Psoas muscle (tissue), 8 donors: ENCODE measurements around the gene BTBD17. TPM values are rescaled to one million over a fixed set of nuclear protein-coding genes. Genes with fewer than 3 reads are reported as not detected.

Experiments used
- ATAC-seq, 4 donors: fragments of 200-7000 bp; cut with Tn5 transposase; one replicate each; pipeline ENCODE4 v1.9.1; 2020; ENCODE audit warnings: moderate library complexity in 3 of 4, mild to moderate bottlenecking in 2 of 4
- DNase-seq, 2 donors: peaks; one replicate each; pipeline ENCODE4 v3.0.0-alpha.2; 2020
- H3K27ac ChIP-seq: fragments of 200-600 bp; one replicate; pipeline ENCODE4 v1.8.0; 2022
- H3K27me3 ChIP-seq, 3 donors: fragments of 200-600 bp in 1 of 3; one replicate each; pipeline versions ENCODE4 v1.6.1 to v1.8.0; 2013 to 2022; ENCODE audit warnings: low read length in 2 of 3, mild to moderate bottlenecking in 2 of 3, moderate library complexity in 1 of 3; ENCODE audit not compliant: insufficient read depth in 3 of 3
- H3K36me3 ChIP-seq, 2 donors: fragments of 200-600 bp in 1 of 2; one replicate each; pipeline versions ENCODE4 v1.6.1 to v1.8.0; 2013 to 2022; ENCODE audit warnings: low read depth in 1 of 2, mild to moderate bottlenecking in 1 of 2, moderate library complexity in 1 of 2; ENCODE audit not compliant: insufficient read depth in 1 of 2
- H3K4me1 ChIP-seq: fragments of 200-600 bp; one replicate; pipeline ENCODE4 v1.8.0; 2022
- H3K4me3 ChIP-seq: fragments of 200-600 bp; one replicate; pipeline ENCODE4 v1.8.0; 2022; ENCODE audit warnings: mild to moderate bottlenecking
- H3K9me3 ChIP-seq: fragments of 200-600 bp; one replicate; pipeline ENCODE4 v1.8.0; 2022
- WGBS, 3 donors: extraction: QIAGEN DNeasy Blood & Tissue Kit; methylation state at CpG; one replicate each; pipeline versions ENCODE4 v1.1.6 to v1.1.7; 2013; 5-methylcytosine and 5-hydroxymethylcytosine counted together
- intact Hi-C, 2 donors: fragments of 100-400 bp; cut with DNase I; formaldehyde crosslinking; loops; one replicate each; pipeline versions ENCODE4 v1.11.0 to v1.14.2; 2022
- polyA plus RNA-seq, 3 donors: library from polyadenylated mRNA; stranded (reverse); fragments of 200-250 nt; gene quantifications; one replicate each; pipeline ENCODE4 v1.2.3, GENCODE V29; 2013
- total RNA-seq, 4 donors: library from RNA; stranded (reverse); fragmentation: NEBNext Ultra II Directional in 2 of 4; extraction: Animal tissue kit (Norgen Biotek cat#: 25700) in 2 of 4; gene quantifications; one replicate each; pipeline versions ENCODE4 v1.2.1 to v1.2.4, GENCODE V29; 2021 to 2023
- TF ChIP-seq, protein P1 (sequence below): fragments of 200-600 bp; IDR thresholded peaks from one replicate; pipeline ENCODE4 v1.8.0; 2022; ENCODE audit warnings: antibody characterized with exemption
- donor health status: healthy with polysubstance abuse.
- donor health status: DM: no; HTN: no; CAD: no; lungs with moderate emphysema.
- donor health status: Bipolar disorder and iron deficiency.
- donor health status: healthy.
- donor health status: DM: yes; HTN: yes; CAD: no.
- donor health status: DM: no; HTN: no; CAD: no.
- donor health status: DM: no; HTN: no; CAD: no.
- donor health status: DM: yes; HTN: yes; CAD: no.

BTBD17 gene
- total and polyA plus RNA-seq, 7 donors: not detected

- Histone ChIP-seq H3K9me3 (no peaks in the 10 kb centered on the region), H3K27me3 (no peaks in the 10 kb centered on the region), H3K36me3 (no peaks in the 10 kb centered on the region), H3K4me3 (no peak overlapping the region), H3K4me1 (no peaks in the 10 kb centered on the region), H3K27ac (no peak overlapping the region)
- intact Hi-C loops: no loop called here
- 94 to 95% (median 95%) methylated on average over 26 of the region's 26 CpGs for WGBS, 3 donors
- DNase-seq (no peak), ATAC-seq (no peak)
- TF ChIP-seq, protein P1, sequence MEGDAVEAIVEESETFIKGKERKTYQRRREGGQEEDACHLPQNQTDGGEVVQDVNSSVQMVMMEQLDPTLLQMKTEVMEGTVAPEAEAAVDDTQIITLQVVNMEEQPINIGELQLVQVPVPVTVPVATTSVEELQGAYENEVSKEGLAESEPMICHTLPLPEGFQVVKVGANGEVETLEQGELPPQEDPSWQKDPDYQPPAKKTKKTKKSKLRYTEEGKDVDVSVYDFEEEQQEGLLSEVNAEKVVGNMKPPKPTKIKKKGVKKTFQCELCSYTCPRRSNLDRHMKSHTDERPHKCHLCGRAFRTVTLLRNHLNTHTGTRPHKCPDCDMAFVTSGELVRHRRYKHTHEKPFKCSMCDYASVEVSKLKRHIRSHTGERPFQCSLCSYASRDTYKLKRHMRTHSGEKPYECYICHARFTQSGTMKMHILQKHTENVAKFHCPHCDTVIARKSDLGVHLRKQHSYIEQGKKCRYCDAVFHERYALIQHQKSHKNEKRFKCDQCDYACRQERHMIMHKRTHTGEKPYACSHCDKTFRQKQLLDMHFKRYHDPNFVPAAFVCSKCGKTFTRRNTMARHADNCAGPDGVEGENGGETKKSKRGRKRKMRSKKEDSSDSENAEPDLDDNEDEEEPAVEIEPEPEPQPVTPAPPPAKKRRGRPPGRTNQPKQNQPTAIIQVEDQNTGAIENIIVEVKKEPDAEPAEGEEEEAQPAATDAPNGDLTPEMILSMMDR: no peak
These were observed 10.0 kb upstream of the BTBD17 start for GRCh38 chr17:74371653-74372147.

- Histone ChIP-seq H3K9me3 (no peaks in the 10 kb centered on the region), H3K27ac (no peak overlapping the region), H3K4me1 (no peaks in the 10 kb centered on the region), H3K36me3 (no peaks in the 10 kb centered on the region), H3K4me3 (no peak overlapping the region), H3K27me3 (no peaks in the 10 kb centered on the region)
- TF ChIP-seq, protein P1: no peak
- ATAC-seq: no peak
- no peak for DNase-seq
- intact Hi-C loops: loop anchor here (2.0 to 10.0 kb wide), 5 partner anchors 122 to 232 kb away; partner anchors contain the start of gene TTYH2 (in 1 of the 2)
- WGBS, 3 donors: 93 to 94% (median 93%) methylated on average over 17 of the region's 17 CpGs
These were observed 8.2 kb upstream of the BTBD17 start for GRCh38 chr17:74369665-74370490.

GRCh38 chr17:74369221-74369620, 7.6 kb upstream of the BTBD17 start:
- DNase-seq: peak in 1 of 2 donors; percentile 61
- TF ChIP-seq, protein P1: no peak
- Histone ChIP-seq H3K27me3 (no peaks in the 10 kb centered on the region), H3K4me1 (no peaks in the 10 kb centered on the region), H3K36me3 (no peaks in the 10 kb centered on the region), H3K9me3 (no peaks in the 10 kb centered on the region), H3K4me3 (no peak overlapping the region), H3K27ac (no peak overlapping the region)
- ATAC-seq: no peak
- 64 to 71% (median 68%) methylated on average over 10 of the region's 10 CpGs for WGBS, 3 donors
- intact Hi-C loops: loop anchor here (2.0 to 10.0 kb wide), 5 partner anchors 123 to 233 kb away; partner anchors contain the start of gene TTYH2 (in 1 of the 2)

GRCh38 chr17:74368341-74369081, 6.8 kb upstream of the BTBD17 start:
- no peaks in the 10 kb centered on the region for H3K9me3 ChIP-seq
- H3K4me3 ChIP-seq: no peak overlapping the region
- ATAC-seq (peak; percentile 83 to 96 (median 91)), DNase-seq (peak; percentile 73 to 87)
- intact Hi-C loops: loop anchor here (2.0 to 10.0 kb wide), 5 partner anchors 124 to 234 kb away; partner anchors contain the start of gene TTYH2 (in 1 of the 2)
- H3K27me3 ChIP-seq: no peaks in the 10 kb centered on the region
- no peaks in the 10 kb centered on the region for H3K4me1 ChIP-seq
- WGBS, 3 donors: 24 to 28% (median 27%) methylated on average over 14 of the region's 14 CpGs
- no peak overlapping the region for H3K27ac ChIP-seq
- TF ChIP-seq, protein P1: peak; percentile 89
- H3K36me3 ChIP-seq: no peaks in the 10 kb centered on the region
